Neural cell (in vitro differentiated cells): Measurements from ENCODE around the gene ATXN10. TPM values are rescaled to one million over a fixed set of nuclear protein-coding genes. Genes with fewer than 3 reads are reported as not detected.

Experiments
- H2AFZ ChIP-seq: fragments of 200-600, 300-800 bp; sonication (generic), shearing (Covaris generic); 2 replicates; pipeline ENCODE4 v1.6.0; 2014; ENCODE audit warnings: low read depth, mild to moderate bottlenecking, antibody characterized with exemption, low read length, moderate library complexity
- H3F3A ChIP-seq: fragments of 200-600 bp; shearing (Covaris generic); 2 replicates; pipeline ENCODE4 v1.6.1; 2016; ENCODE audit warnings: mild to moderate bottlenecking, moderate library complexity, mixed read lengths, antibody characterized with exemption, low read length; ENCODE audit not compliant: insufficient read depth, poor library complexity, severe bottlenecking
- H3K27ac ChIP-seq: fragments of 200-600, 300-800 bp; sonication (generic), shearing (Covaris generic); 2 replicates; pipeline ENCODE4 v1.5.1; 2014; ENCODE audit warnings: mild to moderate bottlenecking, low read length, moderate library complexity
- H3K27me3 ChIP-seq: fragments of 300-800, 200-600 bp; sonication (generic), shearing (Covaris generic); 2 replicates; pipeline ENCODE4 v1.6.0; 2014; ENCODE audit warnings: mild to moderate bottlenecking, low read depth, low read length, moderate library complexity; ENCODE audit not compliant: insufficient read depth
- H3K36me3 ChIP-seq: fragments of 300-800, 200-600 bp; sonication (generic), shearing (Covaris generic); 2 replicates; pipeline ENCODE4 v1.5.1; 2014; ENCODE audit warnings: mild to moderate bottlenecking, antibody characterized with exemption, low read length, moderate library complexity; ENCODE audit not compliant: insufficient read depth
- H3K4me2 ChIP-seq: fragments of 300-800, 200-600 bp; sonication (generic), shearing (Covaris generic); 2 replicates; pipeline ENCODE4 v1.6.0; 2014; ENCODE audit warnings: mild to moderate bottlenecking, low read length
- H3K4me3 ChIP-seq: fragments of 300-800, 200-600 bp; sonication (generic), shearing (Covaris generic); 2 replicates; pipeline ENCODE4 v1.5.1; 2014; ENCODE audit warnings: mild to moderate bottlenecking, low read length, moderate library complexity
- H3K79me2 ChIP-seq: fragments of 200-600 bp; shearing (Covaris generic); replicated peaks from 2 replicates; pipeline ENCODE4 v1.6.0; 2014; ENCODE audit warnings: mild to moderate bottlenecking, low read length, moderate library complexity; ENCODE audit not compliant: insufficient read depth
- H3K9ac ChIP-seq: fragments of 300-800, 200-600 bp; sonication (generic), shearing (Covaris generic); 2 replicates; pipeline ENCODE4 v1.6.1; 2016; ENCODE audit warnings: mild to moderate bottlenecking, low read length, mixed read lengths
- H3K9me2 ChIP-seq: fragments of 200-600 bp; shearing (Covaris generic); 2 replicates; pipeline ENCODE4 v1.6.1; 2016; ENCODE audit warnings: mild to moderate bottlenecking, low read length, mixed read lengths; ENCODE audit not compliant: insufficient read depth
- H3K9me3 ChIP-seq: fragments of 200-600, 300-800 bp; sonication (generic), shearing (Covaris generic); 2 replicates; pipeline ENCODE4 v1.6.1; 2016; ENCODE audit warnings: mild to moderate bottlenecking, mixed run types, low read length, moderate library complexity, mixed read lengths
- H4K20me1 ChIP-seq: fragments of 200-600 bp; shearing (Covaris generic); 2 replicates; pipeline ENCODE4 v1.6.1; 2016; ENCODE audit warnings: mild to moderate bottlenecking, mixed run types; ENCODE audit not compliant: insufficient read depth
- CTCF ChIP-seq: fragments of 450-650 bp; IDR thresholded peaks from 2 replicates; pipeline ENCODE4 v1.5.1; 2014; ENCODE audit warnings: antibody characterized with exemption, mild to moderate bottlenecking, moderate library complexity; ENCODE audit not compliant: poor library complexity, severe bottlenecking
- EP300 ChIP-seq: fragments of 450-650 bp; conservative IDR thresholded peaks from 2 replicates; pipeline ENCODE4 v1.6.1; 2014; ENCODE audit warnings: antibody characterized with exemption, mild to moderate bottlenecking, moderate library complexity; ENCODE audit not compliant: poor library complexity, severe bottlenecking
- EZH2 ChIP-seq: fragments of 200-600, 300-800 bp; shearing (Covaris generic), sonication (generic); IDR thresholded peaks from 2 replicates; pipeline ENCODE4 v1.6.1; 2014; ENCODE audit warnings: antibody characterized with exemption, low read length, borderline replicate concordance, mild to moderate bottlenecking; ENCODE audit not compliant: insufficient read depth, poor library complexity, severe bottlenecking
- MXI1 ChIP-seq: fragments of 450-650 bp; conservative IDR thresholded peaks from 2 replicates; pipeline ENCODE4 v1.6.1; 2014; ENCODE audit warnings: antibody characterized with exemption, mild to moderate bottlenecking; ENCODE audit not compliant: poor library complexity, severe bottlenecking
- POLR2AphosphoS5 ChIP-seq: IDR thresholded peaks from 2 replicates; pipeline ENCODE4 v1.6.1; 2012
- RAD21 ChIP-seq: fragments of 450-650 bp; conservative IDR thresholded peaks from 2 replicates; pipeline ENCODE4 v1.6.1; 2014; ENCODE audit warnings: antibody characterized with exemption, mild to moderate bottlenecking, moderate library complexity
- REST ChIP-seq: IDR thresholded peaks from 2 replicates; pipeline ENCODE4 v1.6.1; 2012; ENCODE audit warnings: borderline replicate concordance
- SMC3 ChIP-seq: fragments of 450-650 bp; conservative IDR thresholded peaks from 2 replicates; pipeline ENCODE4 v1.6.1; 2014; ENCODE audit warnings: antibody characterized with exemption, mild to moderate bottlenecking, moderate library complexity; ENCODE audit not compliant: poor library complexity
- TAF1 ChIP-seq: IDR thresholded peaks from 2 replicates; pipeline ENCODE4 v1.6.1; 2012; ENCODE audit warnings: low read depth
- polyA plus RNA-seq: library from polyadenylated mRNA; depleted of rRNA; stranded (reverse); fragments of >200 nt; gene quantifications from 2 replicates; pipeline ENCODE4 v1.2.3, GENCODE V29; 2014

Gene ATXN10
- polyA plus RNA-seq, 1 donor from 2014 or later: 321 TPM

- no peak overlapping the region for H3K27ac ChIP-seq
- no peaks in the 10 kb centered on the region for H3K9me2 ChIP-seq
- H3K36me3 ChIP-seq: no peaks in the 10 kb centered on the region
These were observed 42.1 kb upstream of the ATXN10 start for GRCh38 chr22:45629469-45630089.

GRCh38 chr22:45630436-45630835, 41.2 kb upstream of the ATXN10 start:
- no peaks in the 10 kb centered on the region for H3F3A ChIP-seq
- no peak overlapping the region for H3K27ac ChIP-seq
- TF ChIP-seq EP300: no peak
- TF ChIP-seq RAD21: no peak
- no peak for TF ChIP-seq SMC3
- TF ChIP-seq TAF1: no peak
- no peak for TF ChIP-seq REST
- TF ChIP-seq MXI1: no peak

More at GRCh38 chr22:45629469-45630089, 42.1 kb upstream of the ATXN10 start:
- Histone ChIP-seq H3K27me3 (no peaks in the 10 kb centered on the region), H2AFZ (no peak overlapping the region), H3K4me3 (no peak overlapping the region), H3K9me3 (no peaks in the 10 kb centered on the region), H3K4me2 (no peak overlapping the region), H3K79me2 (no peaks in the 10 kb centered on the region), H3K9ac (no peak overlapping the region), H3F3A (no peaks in the 10 kb centered on the region), H4K20me1 (no peaks in the 10 kb centered on the region)
- TF ChIP-seq EP300: no peak
- TF ChIP-seq CTCF: no peak
- TF ChIP-seq MXI1: no peak
- no peak for TF ChIP-seq RAD21
- no peak for TF ChIP-seq TAF1
- no peak for TF ChIP-seq EZH2
- TF ChIP-seq REST: no peak
- TF ChIP-seq POLR2AphosphoS5: no peak
- TF ChIP-seq SMC3: no peak

More at GRCh38 chr22:45630436-45630835, 41.2 kb upstream of the ATXN10 start:
- Histone ChIP-seq H3K9me2 (no peaks in the 10 kb centered on the region), H3K4me3 (no peak overlapping the region), H3K36me3 (no peaks in the 10 kb centered on the region), H3K4me2 (no peak overlapping the region), H3K27me3 (no peaks in the 10 kb centered on the region), H3K9me3 (no peaks in the 10 kb centered on the region), H2AFZ (no peak overlapping the region), H4K20me1 (no peaks in the 10 kb centered on the region), H3K9ac (no peak overlapping the region), H3K79me2 (no peaks in the 10 kb centered on the region)
